Calu3 (cell line): ENCODE data around the gene WSCD2. TPM values are rescaled to one million over a fixed set of nuclear protein-coding genes. Genes with fewer than 3 reads are reported as not detected.

Experiments
- BruUV-seq: library from RNA; stranded (reverse); fragments of 400-500 nt; replicated peaks from 2 replicates; lab custom pipeline; 2021; lab: Mats Ljungman, UMichigan
- CTCF ChIA-PET: fragments of 300-600 bp; sonication (Branson Sonifier 250); formaldehyde crosslinking; loops from one replicate; lab custom pipeline; 2022; ENCODE audit warnings: antibody characterized with exemption; lab: Charles Lee
- DNase-seq: peaks from one replicate; pipeline ENCODE4 v3.0.0; 2022
- H3K27ac Mint-ChIP-seq: one replicate; pipeline ENCODE4 v1.8.0; 2022; ENCODE audit warnings: mixed read lengths; ENCODE audit not compliant: unreplicated experiment
- H3K27me3 Mint-ChIP-seq: one replicate; pipeline ENCODE4 v1.8.0; 2022; ENCODE audit warnings: mixed read lengths; ENCODE audit not compliant: unreplicated experiment
- H3K36me3 Mint-ChIP-seq: one replicate; pipeline ENCODE4 v1.8.0; 2022; ENCODE audit warnings: mild to moderate bottlenecking, moderate library complexity, mixed read lengths; ENCODE audit not compliant: insufficient read depth, unreplicated experiment
- H3K4me1 Mint-ChIP-seq: one replicate; pipeline ENCODE4 v1.8.0; 2022; ENCODE audit warnings: mild to moderate bottlenecking, low read depth, mixed read lengths; ENCODE audit not compliant: unreplicated experiment
- H3K4me3 Mint-ChIP-seq: one replicate; pipeline ENCODE4 v1.8.0; 2022; ENCODE audit warnings: mild to moderate bottlenecking, low read depth, moderate library complexity, mixed read lengths; ENCODE audit not compliant: unreplicated experiment
- H3K9me3 Mint-ChIP-seq: one replicate; pipeline ENCODE4 v1.8.0; 2022; ENCODE audit warnings: low read depth, mixed read lengths; ENCODE audit not compliant: unreplicated experiment
- CTCF ChIP-seq: fragments of 200-600 bp; IDR thresholded peaks from one replicate; pipeline ENCODE4 v1.8.0; 2022; ENCODE audit warnings: antibody characterized with exemption; ENCODE audit not compliant: unreplicated experiment
- intact Hi-C: fragments of 100-400 bp; cut with micrococcal nuclease; formaldehyde crosslinking; loops from one replicate; pipeline ENCODE4 v1.10.0; 2022; ENCODE audit not compliant: unreplicated experiment
- total RNA-seq: library from RNA; stranded (reverse); gene quantifications from 2 replicates; pipeline ENCODE4 v1.2.3, GENCODE V29; 2022

WSCD2 gene
- total RNA-seq, 1 experiment from 2014 or later = not detected

GRCh38 chr12:108191086-108191485 is 62.0 kb downstream of the WSCD2 start:
- CTCF ChIA-PET = no interaction called here
- peaks cover 51% of the 10 kb centered on the region for H3K27me3 Mint-ChIP-seq
- no TSS peak for BruUV-seq

GRCh38 chr12:108191938-108192337 is 62.9 kb downstream of the WSCD2 start:
- CTCF ChIA-PET = interaction anchor here (1.5 kb wide), 1 partner anchor 274 kb away, joined by 3 read pairs; no protein-coding TSS in a partner anchor
- no peaks in the 10 kb centered on the region for H3K9me3 Mint-ChIP-seq
- peaks cover 5% of the 10 kb centered on the region for H3K4me1 Mint-ChIP-seq
- H3K36me3 Mint-ChIP-seq = no peaks in the 10 kb centered on the region
- H3K4me3 Mint-ChIP-seq = no peak overlapping the region
- no TSS peak for BruUV-seq
- H3K27ac Mint-ChIP-seq = no peak overlapping the region
- intact Hi-C loops = loop anchor here (2.0 to 5.0 kb wide), 3 partner anchors 201 to 320 kb away; no protein-coding TSS in a partner anchor
- TF ChIP-seq CTCF = no peak
- H3K27me3 Mint-ChIP-seq = peaks cover 43% of the 10 kb centered on the region
- DNase-seq = no peak

More at GRCh38 chr12:108191086-108191485, 62.0 kb downstream of the WSCD2 start:
- intact Hi-C loops = loop anchor here (5.0 kb wide), 2 partner anchors 274 to 321 kb away; no protein-coding TSS in a partner anchor
- Mint-ChIP-seq H3K9me3 (no peaks in the 10 kb centered on the region), H3K4me1 (peaks cover 5% of the 10 kb centered on the region), H3K4me3 (no peak overlapping the region), H3K27ac (no peak overlapping the region), H3K36me3 (no peaks in the 10 kb centered on the region)
- no peak for TF ChIP-seq CTCF
- DNase-seq = no peak

- Mint-ChIP-seq H3K4me3 (no peak overlapping the region), H3K27ac (no peak overlapping the region), H3K4me1 (peaks cover 5% of the 10 kb centered on the region), H3K9me3 (no peaks in the 10 kb centered on the region), H3K36me3 (no peaks in the 10 kb centered on the region), H3K27me3 (peaks cover 41% of the 10 kb centered on the region)
- BruUV-seq = no TSS peak
- TF ChIP-seq CTCF = no peak
- intact Hi-C loops = loop anchor here (2.0 to 5.0 kb wide), 3 partner anchors 203 to 319 kb away; no protein-coding TSS in a partner anchor
- CTCF ChIA-PET = interaction anchor here (1.5 kb wide), 1 partner anchor 275 kb away, joined by 3 read pairs; no protein-coding TSS in a partner anchor
- no peak for DNase-seq
Observed at GRCh38 chr12:108193493-108193892, 64.4 kb downstream of the WSCD2 start.

- TF ChIP-seq CTCF = peak; percentile 63
- peak; percentile 49 for DNase-seq
- H3K27me3 Mint-ChIP-seq = peaks cover 40% of the 10 kb centered on the region
- CTCF ChIA-PET = no interaction called here
- no TSS peak for BruUV-seq
- peaks cover 5% of the 10 kb centered on the region for H3K4me1 Mint-ChIP-seq
- no peak overlapping the region for H3K27ac Mint-ChIP-seq
- no peak overlapping the region for H3K4me3 Mint-ChIP-seq
- H3K36me3 Mint-ChIP-seq = no peaks in the 10 kb centered on the region
- no peaks in the 10 kb centered on the region for H3K9me3 Mint-ChIP-seq
- intact Hi-C loops = loop anchor here (2.0 to 5.0 kb wide), 3 partner anchors 203 to 318 kb away; no protein-coding TSS in a partner anchor
Observed at GRCh38 chr12:108193917-108194316, 64.8 kb downstream of the WSCD2 start.
